HUES48 (cell line): Measurements from ENCODE around the gene POLE3.

Source experiments
- H3K27ac ChIP-seq: one replicate; pipeline ENCODE4 v1.7.0; 2013; ENCODE audit warnings: low read depth, low read length, inconsistent platforms
- H3K27me3 ChIP-seq: 2 replicates; pipeline ENCODE4 v1.6.1; 2013; ENCODE audit warnings: mild to moderate bottlenecking, low read length; ENCODE audit not compliant: control insufficient read depth, insufficient read depth
- H3K36me3 ChIP-seq: 2 replicates; pipeline ENCODE4 v1.6.1; 2013; ENCODE audit warnings: low read length; ENCODE audit not compliant: control insufficient read depth, insufficient read depth
- H3K4me1 ChIP-seq: 2 replicates; pipeline ENCODE4 v1.6.1; 2013; ENCODE audit warnings: mild to moderate bottlenecking, low read length; ENCODE audit not compliant: control insufficient read depth, insufficient read depth
- H3K4me3 ChIP-seq: 2 replicates; pipeline ENCODE4 v1.5.1; 2013; ENCODE audit warnings: mild to moderate bottlenecking, low read depth, low read length
- H3K9ac ChIP-seq: 2 replicates; pipeline ENCODE4 v1.6.1; 2013; ENCODE audit warnings: mild to moderate bottlenecking, low read depth, low read length, moderate library complexity
- H3K9me3 ChIP-seq: 2 replicates; pipeline ENCODE4 v1.6.1; 2013; ENCODE audit warnings: low read length; ENCODE audit not compliant: control insufficient read depth, insufficient read depth

Gene POLE3

GRCh38 chr9:113363336-113363735 lies 47.1 kb downstream of the POLE3 start:
- no peak overlapping the region for H3K4me3 ChIP-seq
- H3K9ac ChIP-seq, result no peak overlapping the region
- H3K27me3 ChIP-seq, result no peaks in the 10 kb centered on the region
- H3K36me3 ChIP-seq, result peaks cover under 1% of the 10 kb centered on the region; the same call in 1 of the 2 replicates
- no peaks in the 10 kb centered on the region for H3K4me1 ChIP-seq
- no peak overlapping the region for H3K27ac ChIP-seq
- no peaks in the 10 kb centered on the region for H3K9me3 ChIP-seq

DNA sequence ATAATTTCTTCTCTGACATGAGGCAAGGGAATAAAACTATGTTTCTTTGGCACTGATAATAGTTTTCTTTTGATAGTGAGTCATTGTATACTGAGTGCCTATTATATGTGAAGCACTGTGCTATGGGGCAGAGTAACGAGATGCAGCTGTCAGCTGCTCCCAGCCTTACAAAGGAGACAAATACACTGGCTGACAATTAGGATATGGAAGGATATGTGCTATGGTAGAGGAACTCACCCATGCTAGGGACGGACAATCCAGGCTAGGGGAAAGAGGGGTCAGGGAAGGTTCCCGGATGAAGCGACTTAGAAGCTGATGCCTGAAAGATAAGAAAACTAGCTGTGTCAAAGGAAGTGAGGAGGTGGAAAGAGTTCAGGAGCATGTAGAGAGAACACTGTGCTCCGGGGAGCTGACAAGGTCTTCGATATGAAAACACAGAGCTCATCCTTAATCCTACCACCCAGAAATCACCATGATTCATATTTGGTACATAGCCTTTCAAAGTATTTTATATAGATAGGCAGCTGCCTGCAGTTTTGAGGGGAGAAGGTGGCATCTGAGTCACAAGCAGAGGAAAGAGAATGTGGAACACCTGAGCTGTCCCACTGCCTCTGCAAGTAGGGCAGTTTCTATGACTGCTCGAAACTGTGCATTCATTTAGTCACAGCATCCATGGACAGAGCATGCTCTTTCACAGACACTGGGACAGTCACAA lies 49.0 kb downstream of the POLE3 start:
- no peaks in the 10 kb centered on the region for H3K36me3 ChIP-seq
- no peak overlapping the region for H3K27ac ChIP-seq
- no peaks in the 10 kb centered on the region for H3K4me1 ChIP-seq
- no peak overlapping the region for H3K4me3 ChIP-seq
- no peaks in the 10 kb centered on the region for H3K9me3 ChIP-seq
- H3K27me3 ChIP-seq, result no peaks in the 10 kb centered on the region
- H3K9ac ChIP-seq, result no peak overlapping the region

GRCh38 chr9:113360242-113360842 lies 50.1 kb downstream of the POLE3 start:
- no peak overlapping the region for H3K27ac ChIP-seq
- no peaks in the 10 kb centered on the region for H3K9me3 ChIP-seq
- no peak overlapping the region for H3K4me3 ChIP-seq
- H3K9ac ChIP-seq, result no peak overlapping the region
- H3K4me1 ChIP-seq, result no peaks in the 10 kb centered on the region
- H3K27me3 ChIP-seq, result no peaks in the 10 kb centered on the region
- H3K36me3 ChIP-seq, result no peaks in the 10 kb centered on the region

GRCh38 chr9:113359385-113359784 lies 51.1 kb downstream of the POLE3 start:
- Histone ChIP-seq H3K9me3 (no peaks in the 10 kb centered on the region), H3K27ac (no peak overlapping the region), H3K4me3 (no peak overlapping the region), H3K9ac (no peak overlapping the region), H3K36me3 (no peaks in the 10 kb centered on the region), H3K27me3 (no peaks in the 10 kb centered on the region), H3K4me1 (no peaks in the 10 kb centered on the region)
